ENCODE measurements around the gene DGKA. TPM values are rescaled to one million over a fixed set of nuclear protein-coding genes. Genes with fewer than 3 reads are reported as not detected.
"Not testable (repeated sequence)": the region's sequence is repeated elsewhere in the genome, so short reads cannot be mapped to it uniquely, and the experiment has no call there.

The DGKA gene
- total and polyA plus RNA-seq, 2 donors from 2014 or later, result 13.2 to 68.2 TPM

- H3K27ac ChIP-seq (ENCODE audit: low read depth in 2 of 2, low read length in 2 of 2), result no peak overlapping the region
- H3K4me1 ChIP-seq (ENCODE audit: control insufficient read depth in 2 of 3, insufficient read depth in 2 of 3, low read depth in 1 of 3, low read length in 3 of 3), result no peaks in the 10 kb centered on the region
- H3K27me3 ChIP-seq (ENCODE audit: control insufficient read depth, insufficient read depth, low read length), result no peaks in the 10 kb centered on the region
- DNase-seq (no peak), FAIRE-seq (no peak)
- no peak overlapping the region for H3K9ac ChIP-seq (ENCODE audit: low read length in 3 of 3)
- no peak overlapping the region for H3K4me3 ChIP-seq (ENCODE audit: low read length in 3 of 3)
- TF ChIP-seq, protein P1, sequence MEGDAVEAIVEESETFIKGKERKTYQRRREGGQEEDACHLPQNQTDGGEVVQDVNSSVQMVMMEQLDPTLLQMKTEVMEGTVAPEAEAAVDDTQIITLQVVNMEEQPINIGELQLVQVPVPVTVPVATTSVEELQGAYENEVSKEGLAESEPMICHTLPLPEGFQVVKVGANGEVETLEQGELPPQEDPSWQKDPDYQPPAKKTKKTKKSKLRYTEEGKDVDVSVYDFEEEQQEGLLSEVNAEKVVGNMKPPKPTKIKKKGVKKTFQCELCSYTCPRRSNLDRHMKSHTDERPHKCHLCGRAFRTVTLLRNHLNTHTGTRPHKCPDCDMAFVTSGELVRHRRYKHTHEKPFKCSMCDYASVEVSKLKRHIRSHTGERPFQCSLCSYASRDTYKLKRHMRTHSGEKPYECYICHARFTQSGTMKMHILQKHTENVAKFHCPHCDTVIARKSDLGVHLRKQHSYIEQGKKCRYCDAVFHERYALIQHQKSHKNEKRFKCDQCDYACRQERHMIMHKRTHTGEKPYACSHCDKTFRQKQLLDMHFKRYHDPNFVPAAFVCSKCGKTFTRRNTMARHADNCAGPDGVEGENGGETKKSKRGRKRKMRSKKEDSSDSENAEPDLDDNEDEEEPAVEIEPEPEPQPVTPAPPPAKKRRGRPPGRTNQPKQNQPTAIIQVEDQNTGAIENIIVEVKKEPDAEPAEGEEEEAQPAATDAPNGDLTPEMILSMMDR (IDR thresholded peaks at IDR 0.05; ENCODE audit: borderline replicate concordance, extremely low read depth, insufficient read depth), result no peak
- peaks cover 0 to 28% (median 6%) of the 10 kb centered on the region in 3 donors for H3K36me3 ChIP-seq (ENCODE audit: control insufficient read depth in 2 of 3, insufficient read depth in 3 of 3, low read length in 3 of 3)
- intact Hi-C loops (cut with DNase I), result no loop called here
- H3K9me3 ChIP-seq (ENCODE audit: control insufficient read depth in 2 of 3, insufficient read depth in 1 of 3, low read length in 3 of 3), result no peaks in the 10 kb centered on the region
Observed at GRCh38 chr12:55985341-55985740, 54.4 kb downstream of the DGKA start.

GRCh38 chr12:55985976-55986375 lies 55.0 kb downstream of the DGKA start:
- intact Hi-C loops (cut with DNase I); FAIRE-seq; H3K27ac ChIP-seq (ENCODE audit: low read depth in 2 of 2, low read length in 2 of 2): not testable (repeated sequence)

GRCh38 chr12:55991110-55991509 lies 60.1 kb downstream of the DGKA start:
- H3K36me3 ChIP-seq (ENCODE audit: control insufficient read depth in 2 of 3, insufficient read depth in 3 of 3, low read length in 3 of 3), result peaks cover 9 to 45% (median 32%) of the 10 kb centered on the region in 3 donors
- H3K9me3 ChIP-seq (ENCODE audit: control insufficient read depth in 2 of 3, insufficient read depth in 1 of 3, low read length in 3 of 3), result no peaks in the 10 kb centered on the region
- no peak for DNase-seq
- H3K27me3 ChIP-seq (ENCODE audit: control insufficient read depth, insufficient read depth, low read length), result no peaks in the 10 kb centered on the region
- FAIRE-seq, result no peak
- intact Hi-C loops (cut with DNase I), result no loop called here
- H3K4me3 ChIP-seq (ENCODE audit: low read length in 3 of 3), result no peak overlapping the region
- H3K9ac ChIP-seq (ENCODE audit: low read length in 3 of 3), result no peak overlapping the region
- no peak overlapping the region for H3K27ac ChIP-seq (ENCODE audit: low read depth in 2 of 2, low read length in 2 of 2)
- TF ChIP-seq, protein P1 (IDR thresholded peaks at IDR 0.05; ENCODE audit: borderline replicate concordance, extremely low read depth, insufficient read depth), result no peak
- H3K4me1 ChIP-seq (ENCODE audit: control insufficient read depth in 2 of 3, insufficient read depth in 2 of 3, low read depth in 1 of 3, low read length in 3 of 3), result no peaks in the 10 kb centered on the region

More at GRCh38 chr12:55985976-55986375, 55.0 kb downstream of the DGKA start:
- H3K27me3 ChIP-seq (ENCODE audit: control insufficient read depth, insufficient read depth, low read length); DNase-seq; H3K4me3 ChIP-seq (ENCODE audit: low read length in 3 of 3); H3K4me1 ChIP-seq (ENCODE audit: control insufficient read depth in 2 of 3, insufficient read depth in 2 of 3, low read depth in 1 of 3, low read length in 3 of 3); H3K9ac ChIP-seq (ENCODE audit: low read length in 3 of 3); H3K9me3 ChIP-seq (ENCODE audit: control insufficient read depth in 2 of 3, insufficient read depth in 1 of 3, low read length in 3 of 3): not testable (repeated sequence)
- peaks cover 2 to 34% (median 12%) of the 10 kb centered on the region in 3 donors for H3K36me3 ChIP-seq (ENCODE audit: control insufficient read depth in 2 of 3, insufficient read depth in 3 of 3, low read length in 3 of 3)

DNA sequence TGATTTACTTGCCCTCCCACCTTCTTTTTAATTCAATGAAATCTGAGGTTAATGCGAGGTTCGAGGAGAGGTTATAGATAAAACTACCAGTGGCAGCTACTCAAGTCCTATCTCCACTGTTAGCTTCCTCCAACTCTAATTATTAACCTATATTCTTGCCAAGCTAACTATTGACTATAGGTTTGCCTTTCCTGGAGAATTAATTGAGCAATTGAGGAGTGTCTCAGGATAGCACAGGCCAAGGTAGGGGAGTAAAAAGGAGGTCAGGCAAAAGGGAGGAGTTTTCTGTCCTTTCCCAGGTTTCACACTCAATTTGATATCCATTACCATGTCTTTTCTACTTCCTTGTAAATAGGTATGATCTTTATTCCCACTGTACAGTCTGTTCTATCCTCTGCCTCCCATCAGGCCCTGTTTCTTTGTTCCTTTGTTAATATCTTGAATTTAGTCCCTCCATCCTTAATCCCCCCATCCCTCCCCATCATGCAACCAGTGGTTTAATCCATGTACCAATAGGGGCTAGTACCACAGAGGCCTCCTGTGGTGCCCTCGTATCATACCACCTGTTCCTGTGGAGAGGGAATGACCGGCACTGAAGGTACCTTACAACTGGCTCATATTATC lies 62.4 kb downstream of the DGKA start:
- no peak for DNase-seq
- intact Hi-C loops (cut with DNase I), result no loop called here
- TF ChIP-seq, protein P1 (IDR thresholded peaks at IDR 0.05; ENCODE audit: borderline replicate concordance, extremely low read depth, insufficient read depth), result no peak
- no peak overlapping the region for H3K4me3 ChIP-seq (ENCODE audit: low read length in 3 of 3)
- no peaks in the 10 kb centered on the region for H3K9me3 ChIP-seq (ENCODE audit: control insufficient read depth in 2 of 3, insufficient read depth in 1 of 3, low read length in 3 of 3)
- no peak overlapping the region for H3K27ac ChIP-seq (ENCODE audit: low read depth in 2 of 2, low read length in 2 of 2)
- FAIRE-seq, result no peak
- no peaks in the 10 kb centered on the region for H3K27me3 ChIP-seq (ENCODE audit: control insufficient read depth, insufficient read depth, low read length)
- no peak overlapping the region for H3K9ac ChIP-seq (ENCODE audit: low read length in 3 of 3)
- H3K4me1 ChIP-seq (ENCODE audit: control insufficient read depth in 2 of 3, insufficient read depth in 2 of 3, low read depth in 1 of 3, low read length in 3 of 3), result peaks cover 0 to 5% (median 0%) of the 10 kb centered on the region in 3 donors
- peaks cover 9 to 45% (median 32%) of the 10 kb centered on the region in 3 donors for H3K36me3 ChIP-seq (ENCODE audit: control insufficient read depth in 2 of 3, insufficient read depth in 3 of 3, low read length in 3 of 3)

Data from kidney (tissue), 14 donors.